ENCODE data around the gene NSMF.

- TF ChIP-seq CTCF (IDR thresholded peaks at IDR 0.05), result no peak
- no peak for TF ChIP-seq POLR2A (IDR thresholded peaks at IDR 0.05)
Observed at GRCh38 chr9:137453643-137454081, 5.5 kb downstream of the NSMF start.

Measured in thyroid gland (tissue), 4 donors.